Heart right ventricle (tissue), 16 donors: ENCODE results near the gene ZFR2. TPM values are rescaled to one million over a fixed set of nuclear protein-coding genes. Genes with fewer than 3 reads are reported as not detected.
A peak's percentile ranks its signal among the peaks of the same experiment; 100 is the strongest.

ENCODE experiments used
- ATAC-seq, 8 donors: fragments of 200-7000 bp; cut with Tn5 transposase; one replicate each; pipeline ENCODE4 v1.9.1; 2020; ENCODE audit warnings: mild to moderate bottlenecking in 8 of 8, moderate library complexity in 8 of 8, moderate number of reproducible peaks in 1 of 8
- DNase-seq, 2 donors: peaks; one replicate each; pipeline ENCODE4 v3.0.0-alpha.2; 2020
- H3K27ac ChIP-seq, 10 donors: fragments of 200-600 bp; sonication (generic) in 2 of 10; one replicate each; pipeline versions ENCODE4 v1.5.0 to v1.8.0; 2020 to 2022; ENCODE audit warnings: mild to moderate bottlenecking in 3 of 10
- H3K27me3 ChIP-seq, 7 donors: fragments of 200-600 bp; one replicate each; pipeline ENCODE4 v1.8.0; 2021 to 2022; ENCODE audit warnings: mild to moderate bottlenecking in 2 of 7
- H3K36me3 ChIP-seq, 9 donors: fragments of 200-600 bp; sonication (generic) in 1 of 9; one replicate each; pipeline versions ENCODE4 v1.5.0 to v1.8.0; 2020 to 2022; ENCODE audit warnings: mild to moderate bottlenecking in 2 of 9
- H3K4me1 ChIP-seq, 9 donors: fragments of 200-600 bp; sonication (generic) in 1 of 9; one replicate each; pipeline versions ENCODE4 v1.5.0 to v1.8.0; 2020 to 2022; ENCODE audit warnings: mild to moderate bottlenecking in 4 of 9
- H3K4me3 ChIP-seq, 10 donors: fragments of 200-600 bp; sonication (generic) in 2 of 10; one replicate each; pipeline versions ENCODE4 v1.5.0 to v1.8.0; 2020 to 2022; ENCODE audit warnings: mild to moderate bottlenecking in 7 of 10, moderate library complexity in 2 of 10
- H3K9me3 ChIP-seq, 11 donors: fragments of 200-600 bp in 10 of 11; sonication (generic) in 2 of 11; one replicate each; pipeline versions ENCODE4 v1.5.0 to v1.8.0; 2013 to 2022; ENCODE audit warnings: mild to moderate bottlenecking in 2 of 11, control low read depth in 1 of 11, moderate library complexity in 1 of 11
- CTCF ChIP-seq, 9 donors: fragments of 200-600 bp; sonication (generic) in 2 of 9; IDR thresholded peaks; one replicate each; pipeline versions ENCODE4 v1.5.0 to v1.8.0; 2021 to 2022; ENCODE audit warnings: antibody characterized with exemption in 9 of 9, mild to moderate bottlenecking in 5 of 9, moderate library complexity in 1 of 9
- WGBS, 2 donors: extraction: QIAGEN DNeasy Blood & Tissue Kit; methylation state at CpG; one replicate each; pipeline ENCODE4 v1.1.7; 2013; ENCODE audit warnings: inconsistent platforms in 1 of 2; 5-methylcytosine and 5-hydroxymethylcytosine counted together
- intact Hi-C, 10 donors: fragments of 100-400 bp; cut with DNase I; formaldehyde crosslinking; loops; one replicate each; pipeline versions ENCODE4 v1.11.1 to v1.14.2; 2022
- polyA plus RNA-seq, 2 donors: library from polyadenylated mRNA; stranded (reverse); fragments of 200-250 nt; gene quantifications; one replicate each; pipeline ENCODE4 v1.2.3, GENCODE V29; 2013
- total RNA-seq, 10 donors: library from RNA; stranded (reverse); fragmentation: NEBNext Ultra II Directional in 3 of 10; extraction: Animal tissue kit (Norgen Biotek cat#: 25700) in 3 of 10; gene quantifications; one replicate each; pipeline versions ENCODE4 v1.2.1 to v1.2.4, GENCODE V29; 2021 to 2023
- donor health status: Arrhythmogenic right ventricular cardiomyopathy.
- donor health status: ischemic (EF 13 %, LVEDD 7.1; RV severe dilation, severe dysfunction).
- donor health status: healthy with polysubstance abuse.
- donor health status: DM: no; HTN: yes; CAD: no.
- donor health status: DM: no; HTN: no; CAD: no.
- donor health status: ischemic (EF 25% LVEDD 6.9; RV normal size, moderate dysfunction).
- donor health status: ischemic (EF 25% LVEDD 5.7; RV mildly dilated, moderate dysfunction).
- donor health status: healthy.
- donor health status: DM: yes; HTN: yes; CAD: no.
- donor health status: Ischemic cardiomyopathy.
- donor health status: ischemic (EF 35%, LVEDD 5.7; RV mildly dilated, moderate dysfunction).
- donor health status: nonischemic (EF 11% LVEDD 7.7; RV severe dilation, severe dysfunction).
- donor health status: DM: yes; HTN: yes; CAD: no.
- donor health status: PGD.
- donor health status: ischemic (EF 29% LVEDD 5.4; RV normal size, mild dysfunction).
- donor health status: nonischemic (EF 23%, LVEDD 6.1; RV moderate dilation, normal function).

ZFR2 gene
- total and polyA plus RNA-seq, 12 donors: 0.04 to 0.29 TPM; not detected in 10

- peaks cover 0 to 27% (median 15%) of the 10 kb centered on the region in 11 donors for H3K9me3 ChIP-seq
- no peaks in the 10 kb centered on the region for H3K27me3 ChIP-seq
- DNase-seq: peak in 1 of 2 donors; percentile 10
- peak in 3 of 8 donors; percentile 20 to 56 (median 54) for ATAC-seq
- 50 to 62% methylated on average over 5 of the region's 5 CpGs for WGBS, 2 donors
- no peak overlapping the region for H3K27ac ChIP-seq
- peak in 7 of 9 donors; percentile 14 to 52 (median 36) for TF ChIP-seq CTCF (IDR thresholded peaks at IDR 0.05)
- no peaks in the 10 kb centered on the region for H3K36me3 ChIP-seq
- no peak overlapping the region for H3K4me3 ChIP-seq
- H3K4me1 ChIP-seq: no peaks in the 10 kb centered on the region
- intact Hi-C loops: no loop called here
These were observed 19.7 kb downstream of the ZFR2 start for GRCh38 chr19:3849092-3849491.

DNA sequence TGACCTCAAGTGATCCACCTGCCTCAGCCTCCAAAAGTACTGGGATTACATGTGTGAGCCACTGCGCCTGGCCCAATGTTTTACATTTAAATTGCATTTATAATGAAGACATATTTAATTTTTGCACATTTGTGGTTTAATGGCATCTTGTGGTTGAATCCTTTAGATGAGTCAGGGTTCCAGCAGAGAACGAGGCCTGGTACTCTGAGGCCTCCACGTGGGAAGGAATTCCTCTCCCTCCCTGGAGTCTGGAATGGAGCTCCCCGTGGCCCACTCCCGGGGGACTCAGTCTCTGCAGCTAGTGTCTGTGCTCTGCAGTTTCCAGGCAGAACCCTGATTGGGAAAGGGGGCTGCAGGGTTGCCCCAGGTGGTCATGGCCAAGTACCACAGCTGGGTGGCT, 24.2 kb downstream of the ZFR2 start:
- H3K4me1 ChIP-seq: no peaks in the 10 kb centered on the region
- no peak for TF ChIP-seq CTCF (IDR thresholded peaks at IDR 0.05)
- intact Hi-C loops: no loop called here
- H3K27me3 ChIP-seq: peaks cover 0 to 4% (median 0%) of the 10 kb centered on the region in 7 donors
- no peaks in the 10 kb centered on the region for H3K36me3 ChIP-seq
- H3K27ac ChIP-seq: no peak overlapping the region
- no peak for ATAC-seq
- WGBS, 2 donors: 65 to 67% methylated on average over 5 of the region's 5 CpGs
- DNase-seq: no peak
- H3K4me3 ChIP-seq: no peak overlapping the region
- no peaks in the 10 kb centered on the region for H3K9me3 ChIP-seq

- Histone ChIP-seq H3K4me3 (no peak overlapping the region), H3K27me3 (peaks cover 0 to 6% (median 0%) of the 10 kb centered on the region in 7 donors), H3K4me1 (no peaks in the 10 kb centered on the region), H3K36me3 (no peaks in the 10 kb centered on the region), H3K9me3 (peaks cover 0 to under 1% (median 0%) of the 10 kb centered on the region in 11 donors), H3K27ac (no peak overlapping the region)
- WGBS, 2 donors: 86 to 88% methylated on average over 11 of the region's 11 CpGs
- TF ChIP-seq CTCF (IDR thresholded peaks at IDR 0.05): no peak
- DNase-seq (no peak), ATAC-seq (no peak)
- intact Hi-C loops: no loop called here
These were observed 25.9 kb downstream of the ZFR2 start for GRCh38 chr19:3842948-3843347.

DNA sequence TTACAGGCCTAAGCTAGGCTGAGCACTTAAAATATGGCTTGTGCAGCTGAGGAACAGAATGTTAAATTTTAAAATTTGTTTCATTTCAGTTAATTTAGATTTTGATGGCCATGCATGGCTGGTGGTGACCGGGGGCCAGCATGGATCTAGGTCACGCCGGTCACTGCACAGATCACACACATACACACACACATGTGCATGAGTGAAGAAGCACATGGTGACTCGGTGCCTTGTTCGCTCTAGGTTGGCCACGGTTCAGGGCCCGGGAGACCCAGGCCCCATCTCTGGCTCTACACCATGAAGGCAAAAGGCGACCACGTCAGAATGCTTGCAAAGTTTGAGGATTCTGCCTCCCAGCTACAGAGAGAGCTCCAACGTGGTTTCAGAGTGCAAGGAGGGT, 28.0 kb downstream of the ZFR2 start:
- WGBS, 2 donors: 87 to 94% methylated on average over 10 of the region's 10 CpGs
- no peak for ATAC-seq
- peaks cover 0 to 4% (median 0%) of the 10 kb centered on the region in 11 donors for H3K9me3 ChIP-seq
- no peaks in the 10 kb centered on the region for H3K4me1 ChIP-seq
- no peak overlapping the region for H3K27ac ChIP-seq
- no peak for TF ChIP-seq CTCF (IDR thresholded peaks at IDR 0.05)
- peaks cover 0 to 6% (median 0%) of the 10 kb centered on the region in 7 donors for H3K27me3 ChIP-seq
- H3K36me3 ChIP-seq: no peaks in the 10 kb centered on the region
- intact Hi-C loops: no loop called here
- H3K4me3 ChIP-seq: no peak overlapping the region
- no peak for DNase-seq
